Spleen (tissue), 7 donors: ENCODE results near the gene MERTK.
A peak's percentile ranks its signal among the peaks of the same experiment; 100 is the strongest.

Experiments
- CTCF ChIP-seq, 11 experiments: fragments of 200-600 bp in 7 of 11; fragments of 450-650 bp in 4 of 11; sonication (generic) in 4 of 11; IDR thresholded peaks in 8 of 11; conservative IDR thresholded peaks in 3 of 11; 1 replicate in 7 of 11; 2 replicates in 4 of 11; pipeline versions ENCODE4 v1.4.0 to v1.8.0; 2016 to 2021; ENCODE audit warnings: antibody characterized with exemption in 11 of 11, inconsistent platforms in 4 of 11, mild to moderate bottlenecking in 1 of 11
- POLR2A ChIP-seq, 3 donors: fragments of 450-650 bp; IDR thresholded peaks; one replicate each; pipeline ENCODE4 v1.5.1; 2017; ENCODE audit warnings: antibody characterized with exemption in 3 of 3, mild to moderate bottlenecking in 1 of 3
- POLR2AphosphoS5 ChIP-seq, 3 donors: sonication (generic); formaldehyde crosslinking; IDR thresholded peaks; one replicate each; pipeline ENCODE4 v1.5.1; 2017; ENCODE audit warnings: antibody characterized with exemption in 3 of 3
- donor health status: DM: no; HTN: no; CAD: no; lungs with moderate emphysema.
- donor health status: DM: no; HTN: no; CAD: no.
- donor health status: DM: no; HTN: no; CAD: no.

GRCh38 chr2:111900859-111901258 lies 2.5 kb downstream of the MERTK start:
- TF ChIP-seq POLR2AphosphoS5 (IDR thresholded peaks at IDR 0.05) (peak in 1 of 3 donors; percentile 36), CTCF (IDR thresholded peaks at IDR 0.05 in 8 of 11, conservative IDR thresholded peaks at IDR 0.05 in 3 of 11) (no peak), POLR2A (IDR thresholded peaks at IDR 0.05) (no peak)
